D721Med (cell line): Measurements from ENCODE around the gene THSD4.
"Not testable (repeated sequence)": the region's sequence is repeated elsewhere in the genome, so short reads cannot be mapped to it uniquely, and the experiment has no call there.

Experiments
- DNase-seq: peaks from one replicate; pipeline ENCODE4 v3.0.0; 2011; ENCODE audit warnings: low spot score; ENCODE audit not compliant: insufficient read length
- FAIRE-seq: peaks from 2 replicates; lab custom pipeline; 2011; peaks lifted over from hg19 to GRCh38; lab: Jason Lieb, UNC
- TF ChIP-seq, protein P1 (sequence below): IDR thresholded peaks from 2 replicates; pipeline ENCODE4 v1.5.1; 2012; ENCODE audit warnings: mild to moderate bottlenecking, control low read depth; ENCODE audit not compliant: insufficient read depth; ENCODE audit errors: missing control alignments

THSD4 gene

DNA sequence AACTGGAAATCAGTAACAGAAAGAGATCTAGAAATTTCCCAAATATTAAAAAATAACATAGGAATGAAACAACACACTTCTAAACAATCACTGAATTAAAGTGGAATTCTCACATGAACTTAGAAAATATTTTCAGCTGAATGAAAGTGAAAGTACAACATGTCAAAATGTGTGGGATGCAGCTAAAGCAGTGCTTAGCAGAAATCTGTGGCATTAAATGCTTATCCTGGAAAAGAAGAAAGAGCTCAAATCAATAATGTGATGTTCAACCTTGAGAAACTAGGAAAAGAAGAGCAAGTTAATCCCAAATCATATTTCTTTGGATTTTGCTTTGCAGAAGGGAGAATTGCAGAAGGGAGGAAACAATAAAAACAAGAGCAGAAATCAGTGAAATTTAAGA, 596.9 kb downstream of the THSD4 start:
- DNase-seq: no peak
- TF ChIP-seq, protein P1, sequence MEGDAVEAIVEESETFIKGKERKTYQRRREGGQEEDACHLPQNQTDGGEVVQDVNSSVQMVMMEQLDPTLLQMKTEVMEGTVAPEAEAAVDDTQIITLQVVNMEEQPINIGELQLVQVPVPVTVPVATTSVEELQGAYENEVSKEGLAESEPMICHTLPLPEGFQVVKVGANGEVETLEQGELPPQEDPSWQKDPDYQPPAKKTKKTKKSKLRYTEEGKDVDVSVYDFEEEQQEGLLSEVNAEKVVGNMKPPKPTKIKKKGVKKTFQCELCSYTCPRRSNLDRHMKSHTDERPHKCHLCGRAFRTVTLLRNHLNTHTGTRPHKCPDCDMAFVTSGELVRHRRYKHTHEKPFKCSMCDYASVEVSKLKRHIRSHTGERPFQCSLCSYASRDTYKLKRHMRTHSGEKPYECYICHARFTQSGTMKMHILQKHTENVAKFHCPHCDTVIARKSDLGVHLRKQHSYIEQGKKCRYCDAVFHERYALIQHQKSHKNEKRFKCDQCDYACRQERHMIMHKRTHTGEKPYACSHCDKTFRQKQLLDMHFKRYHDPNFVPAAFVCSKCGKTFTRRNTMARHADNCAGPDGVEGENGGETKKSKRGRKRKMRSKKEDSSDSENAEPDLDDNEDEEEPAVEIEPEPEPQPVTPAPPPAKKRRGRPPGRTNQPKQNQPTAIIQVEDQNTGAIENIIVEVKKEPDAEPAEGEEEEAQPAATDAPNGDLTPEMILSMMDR: no peak
- FAIRE-seq: no peak

DNA sequence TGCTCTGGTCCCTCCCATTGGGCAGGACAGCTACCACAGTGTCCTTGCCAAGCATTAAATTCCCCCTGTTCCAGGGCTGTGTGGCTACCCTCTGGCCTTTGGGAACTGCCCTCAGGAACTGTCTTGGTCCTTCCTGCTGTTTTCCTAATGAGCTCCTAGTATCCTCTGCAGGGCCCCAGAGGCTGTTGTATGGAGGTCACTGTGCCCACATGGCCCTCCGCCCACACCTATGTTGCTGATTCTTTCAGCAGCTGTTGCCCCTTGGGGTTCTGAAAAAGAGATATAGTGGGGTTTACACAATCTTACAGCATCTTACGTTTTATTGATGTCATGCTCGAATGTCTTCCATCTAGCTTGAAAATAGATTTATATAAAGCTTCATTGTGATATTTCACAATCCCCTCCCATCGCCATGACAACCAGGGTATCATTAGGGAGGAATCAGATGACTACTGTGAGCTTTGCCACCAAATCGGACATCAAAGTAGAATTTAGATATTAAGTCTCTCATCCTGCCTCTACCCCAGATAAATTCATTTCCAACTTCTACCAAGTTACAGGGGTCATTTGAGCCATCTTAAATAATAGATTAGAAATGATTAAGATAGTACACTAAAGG, 598.0 kb downstream of the THSD4 start:
- FAIRE-seq (no peak), DNase-seq (no peak)
- TF ChIP-seq, protein P1: no peak

DNA sequence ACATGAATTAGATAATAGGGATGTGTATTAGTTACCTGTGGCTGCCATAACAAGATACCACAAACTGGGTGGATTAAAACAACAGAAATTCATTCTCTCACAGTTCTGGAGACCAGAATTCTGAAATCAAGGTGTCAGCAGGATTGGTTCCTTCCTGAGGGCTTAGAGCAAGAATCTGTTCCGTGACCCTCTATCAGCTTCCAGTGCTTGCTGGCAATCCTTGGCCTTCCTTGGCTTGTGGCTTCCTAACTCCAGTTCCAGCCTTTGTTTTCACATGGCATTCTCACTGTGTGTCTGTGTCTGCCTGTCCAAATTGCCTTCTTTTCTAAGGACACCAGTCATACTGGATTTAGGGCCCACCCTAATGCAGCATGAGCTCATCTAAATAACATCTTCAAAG, 600.6 kb downstream of the THSD4 start:
- no peak for DNase-seq
- TF ChIP-seq, protein P1: no peak
- no peak for FAIRE-seq

DNA sequence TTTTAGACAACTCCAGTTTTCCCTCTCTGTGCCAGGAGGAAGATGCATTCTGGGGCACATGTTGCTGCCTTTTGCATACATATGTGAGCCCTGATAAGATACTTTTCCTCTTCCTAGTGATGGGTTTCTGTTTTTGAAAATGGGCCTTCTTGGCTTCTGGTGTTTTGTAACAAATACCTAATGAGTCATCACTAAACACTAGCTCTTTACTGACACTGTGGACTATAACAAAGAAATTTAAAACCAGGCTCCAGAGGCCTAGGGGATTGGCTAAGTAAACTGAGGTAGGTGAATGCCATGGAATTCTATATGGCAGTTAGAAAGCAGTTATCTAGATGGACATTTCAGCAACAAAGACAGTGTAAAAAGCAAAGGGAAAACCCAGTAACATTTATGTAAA, 601.7 kb downstream of the THSD4 start:
- no peak for DNase-seq
- TF ChIP-seq, protein P1: no peak
- no peak for FAIRE-seq

DNA sequence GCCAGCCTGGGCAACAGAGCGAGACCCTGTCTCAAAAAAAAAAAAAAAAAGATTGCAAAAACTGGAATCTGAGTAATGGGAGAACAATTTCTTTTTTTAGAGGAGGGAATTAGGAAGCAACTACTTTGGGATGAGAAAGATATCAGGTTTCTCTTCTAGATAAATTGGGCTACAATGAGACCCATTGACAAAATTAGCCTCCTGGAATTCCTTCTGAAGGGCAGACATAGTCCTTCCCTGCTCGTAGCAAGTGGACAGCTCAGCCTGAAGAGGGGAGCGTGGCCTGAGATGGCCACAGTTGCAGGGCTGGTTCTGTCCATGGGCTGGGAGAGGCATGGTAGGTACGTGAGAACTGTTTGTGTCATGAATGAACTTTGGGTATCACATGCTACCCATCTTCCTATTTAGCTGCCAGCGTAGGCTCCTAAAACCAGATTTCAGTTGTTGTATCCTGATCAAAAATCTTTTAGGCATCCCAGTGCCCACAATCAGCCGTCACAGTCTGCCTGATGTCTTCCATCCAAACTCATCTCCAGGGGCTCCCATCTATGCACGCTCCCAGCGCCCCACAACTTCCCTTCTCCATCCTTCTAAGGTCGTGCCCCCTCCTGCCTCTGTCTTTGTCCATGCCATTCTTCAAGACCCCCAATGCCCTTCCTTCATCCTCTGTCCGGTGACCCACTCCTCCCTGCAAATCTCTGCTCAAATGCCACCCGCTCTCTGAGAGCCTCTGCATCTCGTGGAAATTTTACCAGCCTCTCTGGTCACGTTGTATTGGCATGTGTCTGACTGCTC, 603.0 kb downstream of the THSD4 start:
- DNase-seq: no peak
- TF ChIP-seq, protein P1: no peak
- FAIRE-seq: no peak

DNA sequence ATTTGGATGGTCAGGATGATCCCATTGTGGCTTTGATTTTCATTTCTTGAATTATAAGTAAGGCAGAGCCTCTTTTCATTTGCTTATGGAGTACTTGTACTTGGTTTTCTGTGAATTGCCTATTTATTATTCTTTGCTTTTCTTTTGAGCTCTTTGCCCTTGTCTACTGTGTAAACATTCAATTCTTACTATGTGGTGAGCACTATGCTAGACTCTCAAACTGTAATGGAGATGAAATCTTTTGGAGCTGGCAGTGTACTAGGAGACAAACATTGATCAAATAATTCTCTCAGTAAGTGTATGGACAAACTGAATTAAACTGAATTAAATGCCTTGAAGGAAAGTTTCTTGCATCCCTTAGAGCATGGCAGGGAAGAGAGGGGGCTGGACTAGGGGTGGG, 608.1 kb downstream of the THSD4 start:
- FAIRE-seq: no peak
- no peak for DNase-seq
- TF ChIP-seq, protein P1: no peak

DNA sequence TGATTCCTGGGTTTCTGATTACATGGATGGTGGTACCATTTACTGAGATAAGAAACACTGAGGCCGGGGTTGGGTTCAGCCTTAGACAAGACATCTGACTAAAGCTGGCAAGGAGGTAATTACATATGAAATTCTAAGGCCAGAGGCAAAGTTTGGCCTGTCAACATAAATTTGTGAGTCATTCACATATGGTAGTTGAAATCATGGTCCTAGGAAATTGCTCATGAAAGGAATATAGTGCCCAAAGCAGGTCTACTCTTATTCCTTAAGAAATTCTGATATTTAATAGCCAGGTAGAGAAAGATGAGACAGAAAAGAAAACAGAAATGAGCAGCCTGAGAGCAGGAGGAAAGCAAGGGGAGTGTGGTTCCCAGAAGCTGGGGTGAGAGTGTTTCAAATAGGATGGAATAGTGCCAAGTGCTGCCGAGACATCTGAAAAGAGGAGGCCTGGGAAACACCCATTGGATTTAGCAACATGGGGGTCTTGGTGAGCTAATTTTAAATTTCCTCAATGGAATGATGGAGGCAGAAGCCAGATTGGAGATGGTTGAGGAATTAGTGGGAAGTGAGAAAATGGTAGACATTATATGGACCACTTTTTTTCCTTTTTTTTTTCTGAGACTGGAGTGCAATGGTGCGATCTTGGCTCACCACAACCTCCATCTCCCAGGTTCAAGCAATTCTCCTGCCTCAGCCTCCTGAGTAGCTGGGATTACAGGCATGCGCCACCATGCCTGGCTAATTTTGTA, 610.1 kb downstream of the THSD4 start:
- DNase-seq, FAIRE-seq: not testable (repeated sequence)
